LNCaP clone FGC (cell line): ENCODE measurements around the gene TRIM24.
"Not testable (repeated sequence)": the region's sequence is repeated elsewhere in the genome, so short reads cannot be mapped to it uniquely, and the experiment has no call there.

Experiments
- DNase-seq: peaks from one replicate; pipeline ENCODE4 v3.0.0-alpha.2; 2011; ENCODE audit warnings: low read depth
- H3K4me3 ChIP-seq: 2 replicates; pipeline ENCODE4 v1.5.1; 2011; ENCODE audit warnings: mild to moderate bottlenecking, low read depth, low read length, control low read depth
- CTCF ChIP-seq: IDR thresholded peaks from 2 replicates; pipeline ENCODE4 v1.5.1; 2012; ENCODE audit warnings: mild to moderate bottlenecking; ENCODE audit not compliant: control insufficient read depth, insufficient read depth; ENCODE audit errors: extremely low read depth

The TRIM24 gene

GRCh38 chr7:138460176-138460648, at the start of gene TRIM24:
TSS of gene TRIM24 (plus strand) at chr7:138460259. CDS start at chr7:138460549, 290 bp downstream.
- peak within 1 kb of the TSS; percentile 72 for H3K4me3 ChIP-seq
- no peak for DNase-seq
- no peak for TF ChIP-seq CTCF

GRCh38 chr7:138412077-138412476, 48.0 kb upstream of the TRIM24 start:
- not testable (repeated sequence) for H3K4me3 ChIP-seq, DNase-seq

DNA sequence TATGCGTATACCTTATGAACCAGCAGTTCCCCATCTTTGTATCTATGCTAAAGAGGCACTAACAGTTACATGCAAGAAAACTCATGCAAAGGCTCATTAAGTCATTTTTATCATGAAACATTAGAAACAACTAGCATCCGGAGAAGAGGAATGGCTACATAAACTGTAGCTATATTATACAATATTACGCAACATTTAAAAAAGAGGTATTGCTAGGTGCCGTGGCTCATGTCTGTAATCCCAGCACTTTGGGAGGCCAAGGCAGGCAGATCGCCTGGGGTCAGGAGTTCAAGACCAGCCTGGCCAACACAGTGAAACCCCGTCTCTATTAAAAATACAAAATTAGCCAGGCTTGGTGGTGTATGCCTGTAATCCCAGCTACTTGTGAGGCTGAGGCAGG, 47.1 kb upstream of the TRIM24 start:
- DNase-seq, H3K4me3 ChIP-seq: not testable (repeated sequence)

DNA sequence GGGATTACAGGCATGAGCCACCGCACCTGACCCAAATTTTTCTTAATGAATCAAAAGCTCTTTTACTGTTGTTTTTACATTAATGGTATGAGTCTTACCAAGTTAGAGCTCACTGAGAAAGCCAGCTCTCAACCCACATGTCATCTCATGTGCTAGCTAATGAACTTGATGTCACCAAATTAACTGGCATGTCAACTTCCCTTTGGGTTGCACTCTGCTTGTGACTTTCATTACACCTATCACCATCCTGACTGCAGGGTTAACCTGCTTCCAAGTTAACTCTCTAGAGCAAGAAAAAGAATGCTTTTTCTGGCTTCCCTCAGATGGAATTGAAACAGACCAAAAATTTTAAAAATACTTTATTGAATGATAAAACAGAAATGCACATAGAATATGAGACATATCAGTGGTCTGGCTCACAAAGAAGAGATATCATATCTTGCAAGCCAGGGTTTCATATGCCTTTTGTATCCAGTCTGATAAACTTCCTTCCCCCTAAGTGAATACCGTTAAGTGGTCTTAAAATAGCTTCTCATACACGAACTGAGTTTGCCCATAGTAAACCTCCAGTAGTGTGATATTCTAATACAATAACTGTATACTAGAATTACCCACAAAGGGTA, 42.9 kb upstream of the TRIM24 start:
- H3K4me3 ChIP-seq: no peak overlapping the region
- TF ChIP-seq CTCF: no peak
- no peak for DNase-seq

- no peak overlapping the region for H3K4me3 ChIP-seq
- no peak for DNase-seq
- TF ChIP-seq CTCF: no peak
Measured at GRCh38 chr7:138417764-138418163, 42.3 kb upstream of the TRIM24 start.

DNA sequence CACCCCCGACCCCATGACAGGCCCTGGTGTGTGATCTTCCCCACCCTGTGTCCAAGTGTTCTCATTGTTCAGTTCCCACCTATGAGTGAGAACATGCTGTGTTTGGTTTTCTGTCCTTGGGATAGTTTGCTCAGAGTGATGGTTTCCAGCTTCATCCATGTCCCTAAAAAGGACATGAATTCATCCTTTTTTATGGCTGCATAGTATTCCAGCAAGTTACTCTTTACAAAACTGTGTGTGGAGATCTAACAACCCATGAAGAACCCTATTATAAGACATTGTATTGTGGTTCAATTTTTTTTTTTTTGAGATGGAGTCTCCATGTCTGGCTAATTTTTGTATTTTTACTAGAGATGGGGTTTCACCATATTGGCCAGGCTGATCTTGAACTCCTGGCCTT, 41.7 kb upstream of the TRIM24 start:
- not testable (repeated sequence) for H3K4me3 ChIP-seq, DNase-seq

GRCh38 chr7:138425026-138425425, 35.0 kb upstream of the TRIM24 start:
- H3K4me3 ChIP-seq: no peak overlapping the region
- TF ChIP-seq CTCF: no peak
- no peak for DNase-seq

GRCh38 chr7:138429577-138430250, 30.3 kb upstream of the TRIM24 start:
- H3K4me3 ChIP-seq: no peak overlapping the region
- TF ChIP-seq CTCF: no peak
- no peak for DNase-seq

GRCh38 chr7:138431517-138431916, 28.5 kb upstream of the TRIM24 start:
- no peak for DNase-seq
- H3K4me3 ChIP-seq: no peak overlapping the region
- no peak for TF ChIP-seq CTCF
